ENCODE measurements around the gene DCAF7. TPM values are rescaled to one million over a fixed set of nuclear protein-coding genes. Genes with fewer than 3 reads are reported as not detected.
A peak's percentile ranks its signal among the peaks of the same experiment; 100 is the strongest.

DCAF7 gene
- total and polyA plus RNA-seq, 3 experiments from 2014 or later = 82.5 to 102 (median 99.1) TPM

- peak overlapping the region in 3 of 8 donors; percentile 52 to 78 (median 55) for H3K27ac Mint-ChIP-seq
- Histone ChIP-seq H3K4me3 (ENCODE audit: low read length) (no peak overlapping the region), H3K27me3 (ENCODE audit: insufficient read depth, low read length, poor library complexity, severe bottlenecking) (no peaks in the 10 kb centered on the region), H3K36me3 (ENCODE audit: insufficient read depth, low read length) (peaks cover 28% of the 10 kb centered on the region), H3K9me3 (ENCODE audit: low read length) (no peaks in the 10 kb centered on the region), H3K27ac (ENCODE audit: low read depth, low read length) (no peak overlapping the region), H3K4me1 (ENCODE audit: insufficient read depth, low read length) (peaks cover 12% of the 10 kb centered on the region)
- H3K9me3 Mint-ChIP-seq = no peaks in the 10 kb centered on the region
- H3K4me1 Mint-ChIP-seq = peaks cover 26 to 36% (median 29%) of the 10 kb centered on the region in 3 donors
- no peak for DNase-seq
- H3K36me3 Mint-ChIP-seq = peaks cover 8 to 59% (median 18%) of the 10 kb centered on the region in 3 donors
- H3K27me3 Mint-ChIP-seq = no peaks in the 10 kb centered on the region
- ChIA-PET POLR2A (no interaction called here), CTCF (interaction anchor here (2.4 kb wide), 1 partner anchor 19 kb away, joined by 9 read pairs; no protein-coding TSS in a partner anchor)
- H3K4me3 Mint-ChIP-seq = no peak overlapping the region
Measured at GRCh38 chr17:63592797-63593196, 42.5 kb downstream of the DCAF7 start.

DNA sequence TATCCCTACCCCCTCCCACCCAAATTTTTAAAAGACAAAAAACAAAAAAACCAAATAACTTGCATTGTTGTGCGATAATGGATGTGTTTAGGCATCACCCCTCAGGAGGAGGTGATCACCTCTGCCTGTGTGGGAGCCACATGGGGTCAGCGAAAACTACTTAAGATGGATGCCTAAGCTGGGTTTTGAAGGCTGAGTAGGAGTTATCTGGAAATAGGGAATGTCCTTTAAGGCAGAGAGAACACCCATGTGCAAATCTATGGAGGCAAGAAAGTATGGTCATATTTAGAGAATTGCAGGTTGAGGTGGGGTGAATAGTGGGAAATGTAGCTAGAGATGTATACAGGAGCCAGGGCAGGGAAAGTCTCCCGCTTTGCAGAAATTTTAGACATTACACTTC lies 44.9 kb downstream of the DCAF7 start:
- peak overlapping the region in 3 of 8 donors; percentile 3 to 44 (median 43) for H3K27ac Mint-ChIP-seq
- H3K4me3 Mint-ChIP-seq = no peak overlapping the region
- POLR2A ChIA-PET = interaction anchor here (0.7 kb wide), 1 partner anchor 13 kb away, joined by 3 read pairs; no protein-coding TSS in a partner anchor
- peaks cover 39 to 53% (median 49%) of the 10 kb centered on the region in 3 donors for H3K4me1 Mint-ChIP-seq
- no peak for DNase-seq
- peaks cover 29% of the 10 kb centered on the region for H3K4me1 ChIP-seq (ENCODE audit: insufficient read depth, low read length)
- CTCF ChIA-PET = interaction anchor here (1.9 kb wide), 1 partner anchor 17 kb away, joined by 6 read pairs; no protein-coding TSS in a partner anchor
- no peaks in the 10 kb centered on the region for H3K27me3 ChIP-seq (ENCODE audit: insufficient read depth, low read length, poor library complexity, severe bottlenecking)
- H3K36me3 ChIP-seq (ENCODE audit: insufficient read depth, low read length) = peaks cover 8% of the 10 kb centered on the region
- no peak overlapping the region for H3K27ac ChIP-seq (ENCODE audit: low read depth, low read length)
- peaks cover 0 to 40% (median 11%) of the 10 kb centered on the region in 3 donors for H3K36me3 Mint-ChIP-seq
- no peaks in the 10 kb centered on the region for H3K9me3 ChIP-seq (ENCODE audit: low read length)
- no peaks in the 10 kb centered on the region for H3K27me3 Mint-ChIP-seq
- no peaks in the 10 kb centered on the region for H3K9me3 Mint-ChIP-seq
- H3K4me3 ChIP-seq (ENCODE audit: low read length) = no peak overlapping the region

- Histone ChIP-seq H3K27me3 (ENCODE audit: insufficient read depth, low read length, poor library complexity, severe bottlenecking) (no peaks in the 10 kb centered on the region), H3K9me3 (ENCODE audit: low read length) (no peaks in the 10 kb centered on the region), H3K4me1 (ENCODE audit: insufficient read depth, low read length) (peaks cover 43% of the 10 kb centered on the region), H3K4me3 (ENCODE audit: low read length) (no peak overlapping the region), H3K36me3 (ENCODE audit: insufficient read depth, low read length) (peaks cover 3% of the 10 kb centered on the region), H3K27ac (ENCODE audit: low read depth, low read length) (no peak overlapping the region)
- Mint-ChIP-seq H3K36me3 (peaks cover 0 to 28% (median 3%) of the 10 kb centered on the region in 3 donors), H3K9me3 (no peaks in the 10 kb centered on the region), H3K4me3 (peak overlapping the region; percentile 9 to 70 (median 63)), H3K4me1 (peaks cover 52 to 67% (median 62%) of the 10 kb centered on the region in 3 donors), H3K27ac (peak overlapping the region; percentile 56 to 97 (median 86)), H3K27me3 (no peaks in the 10 kb centered on the region)
- ChIA-PET CTCF (interaction anchor here (1.2 to 1.6 kb wide), 5 partner anchors 15 to 171 kb away, joined by 3 to 5 read pairs (median 3); no protein-coding TSS in a partner anchor), POLR2A (interaction anchor here (0.5 to 1.4 kb wide), 2 partner anchors 14 to 162 kb away, joined by 3 to 6 read pairs; no protein-coding TSS in a partner anchor)
- peak in 1 of 5 donors; percentile 39 for DNase-seq
Measured at GRCh38 chr17:63596856-63597586, 46.7 kb downstream of the DCAF7 start.

- no peaks in the 10 kb centered on the region for H3K27me3 Mint-ChIP-seq
- H3K9me3 ChIP-seq (ENCODE audit: low read length) = no peaks in the 10 kb centered on the region
- CTCF ChIA-PET = interaction anchor here (1.2 to 1.4 kb wide), 2 partner anchors 14 to 47 kb away, joined by 3 to 4 read pairs; no protein-coding TSS in a partner anchor
- H3K4me3 Mint-ChIP-seq = peak overlapping the region; percentile 54 to 79 (median 62)
- peaks cover 0 to 22% (median 4%) of the 10 kb centered on the region in 3 donors for H3K36me3 Mint-ChIP-seq
- H3K27ac Mint-ChIP-seq = peak overlapping the region; percentile 56 to 90 (median 76)
- no peak overlapping the region for H3K27ac ChIP-seq (ENCODE audit: low read depth, low read length)
- no peak overlapping the region for H3K4me3 ChIP-seq (ENCODE audit: low read length)
- DNase-seq = peak in 1 of 5 donors; percentile 54
- POLR2A ChIA-PET = interaction anchor here (0.6 to 1.0 kb wide), 2 partner anchors 12 to 124 kb away, joined by 3 to 4 read pairs; no protein-coding TSS in a partner anchor
- no peaks in the 10 kb centered on the region for H3K27me3 ChIP-seq (ENCODE audit: insufficient read depth, low read length, poor library complexity, severe bottlenecking)
- H3K9me3 Mint-ChIP-seq = no peaks in the 10 kb centered on the region
- peaks cover 45% of the 10 kb centered on the region for H3K4me1 ChIP-seq (ENCODE audit: insufficient read depth, low read length)
- peaks cover 50 to 65% (median 57%) of the 10 kb centered on the region in 3 donors for H3K4me1 Mint-ChIP-seq
- peaks cover 3% of the 10 kb centered on the region for H3K36me3 ChIP-seq (ENCODE audit: insufficient read depth, low read length)
Measured at GRCh38 chr17:63598281-63598680, 48.0 kb downstream of the DCAF7 start.

DNA sequence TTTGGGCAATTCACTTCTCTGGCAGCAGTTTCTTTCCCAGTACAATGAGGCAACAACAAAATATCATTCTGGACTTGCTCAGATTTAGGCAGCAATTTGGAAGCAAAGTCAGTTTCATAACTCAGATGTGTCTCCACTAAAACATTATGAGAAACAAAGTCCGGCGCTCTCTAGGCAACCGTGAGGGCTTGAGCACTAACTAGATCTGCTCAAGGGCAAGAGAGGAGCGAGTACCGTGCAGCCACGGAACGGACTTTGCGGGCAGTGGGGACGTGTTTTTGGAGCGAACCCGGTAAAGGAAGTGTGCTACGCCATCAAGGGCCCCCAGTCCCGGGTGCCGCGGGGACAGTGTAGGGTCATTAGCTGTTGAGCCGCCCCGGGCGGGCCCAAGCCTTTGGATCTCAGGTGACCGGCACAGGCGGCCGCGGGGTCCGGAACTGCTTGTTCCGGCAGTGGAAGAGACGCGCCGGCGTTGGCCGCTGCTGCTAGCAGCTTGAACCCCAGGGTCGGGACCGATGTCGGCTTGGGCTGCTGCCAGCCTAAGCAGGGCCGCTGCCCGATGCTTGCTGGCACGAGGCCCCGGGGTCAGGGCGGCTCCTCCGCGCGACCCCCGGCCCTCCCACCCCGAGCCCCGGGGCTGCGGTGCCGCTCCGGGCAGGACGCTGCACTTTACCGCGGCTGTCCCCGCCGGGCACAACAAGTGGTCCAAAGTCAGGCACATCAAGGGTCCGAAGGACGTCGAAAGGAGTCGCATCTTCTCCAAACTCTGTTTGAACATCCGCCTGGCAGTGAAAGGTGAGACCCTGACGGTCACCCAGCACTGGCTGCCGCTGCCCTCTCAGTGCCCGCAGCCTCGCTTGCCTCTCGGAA lies 50.5 kb downstream of the DCAF7 start, which contains the start of gene TACO1:
Gene TACO1, plus strand, starts transcription at position 327 of the 870 bp plus-strand sequence. Its CDS starts 189 bp downstream, at position 516.
- H3K27me3 Mint-ChIP-seq = no peaks in the 10 kb centered on the region
- POLR2A ChIA-PET = interaction anchor here (0.9 kb wide), 2 partner anchors 10 to 50 kb away, joined by 3 to 4 read pairs; no protein-coding TSS in a partner anchor
- peak; percentile 48 to 76 (median 57) for DNase-seq
- Histone ChIP-seq H3K9me3 (ENCODE audit: low read length) (no peaks in the 10 kb centered on the region), H3K27ac (ENCODE audit: low read depth, low read length) (peak within 1 kb of the TSS; percentile 75), H3K36me3 (ENCODE audit: insufficient read depth, low read length) (peaks cover 10% of the 10 kb centered on the region), H3K27me3 (ENCODE audit: insufficient read depth, low read length, poor library complexity, severe bottlenecking) (no peaks in the 10 kb centered on the region), H3K4me3 (ENCODE audit: low read length) (peak within 1 kb of the TSS; percentile 77), H3K4me1 (ENCODE audit: insufficient read depth, low read length) (peaks cover 45% of the 10 kb centered on the region)
- H3K4me3 Mint-ChIP-seq = peak within 1 kb of the TSS; percentile 92 to 94 (median 93)
- CTCF ChIA-PET = interaction anchor here (0.9 to 2.4 kb wide), 4 partner anchors 11 to 123 kb away, joined by 4 to 15 read pairs (median 4); no protein-coding TSS in a partner anchor
- H3K27ac Mint-ChIP-seq = peak within 1 kb of the TSS; percentile 77 to 97 (median 96)
- no peaks in the 10 kb centered on the region for H3K9me3 Mint-ChIP-seq
- peaks cover 0 to 27% (median 10%) of the 10 kb centered on the region in 3 donors for H3K36me3 Mint-ChIP-seq
- H3K4me1 Mint-ChIP-seq = peaks cover 39 to 54% (median 50%) of the 10 kb centered on the region in 3 donors

DNA sequence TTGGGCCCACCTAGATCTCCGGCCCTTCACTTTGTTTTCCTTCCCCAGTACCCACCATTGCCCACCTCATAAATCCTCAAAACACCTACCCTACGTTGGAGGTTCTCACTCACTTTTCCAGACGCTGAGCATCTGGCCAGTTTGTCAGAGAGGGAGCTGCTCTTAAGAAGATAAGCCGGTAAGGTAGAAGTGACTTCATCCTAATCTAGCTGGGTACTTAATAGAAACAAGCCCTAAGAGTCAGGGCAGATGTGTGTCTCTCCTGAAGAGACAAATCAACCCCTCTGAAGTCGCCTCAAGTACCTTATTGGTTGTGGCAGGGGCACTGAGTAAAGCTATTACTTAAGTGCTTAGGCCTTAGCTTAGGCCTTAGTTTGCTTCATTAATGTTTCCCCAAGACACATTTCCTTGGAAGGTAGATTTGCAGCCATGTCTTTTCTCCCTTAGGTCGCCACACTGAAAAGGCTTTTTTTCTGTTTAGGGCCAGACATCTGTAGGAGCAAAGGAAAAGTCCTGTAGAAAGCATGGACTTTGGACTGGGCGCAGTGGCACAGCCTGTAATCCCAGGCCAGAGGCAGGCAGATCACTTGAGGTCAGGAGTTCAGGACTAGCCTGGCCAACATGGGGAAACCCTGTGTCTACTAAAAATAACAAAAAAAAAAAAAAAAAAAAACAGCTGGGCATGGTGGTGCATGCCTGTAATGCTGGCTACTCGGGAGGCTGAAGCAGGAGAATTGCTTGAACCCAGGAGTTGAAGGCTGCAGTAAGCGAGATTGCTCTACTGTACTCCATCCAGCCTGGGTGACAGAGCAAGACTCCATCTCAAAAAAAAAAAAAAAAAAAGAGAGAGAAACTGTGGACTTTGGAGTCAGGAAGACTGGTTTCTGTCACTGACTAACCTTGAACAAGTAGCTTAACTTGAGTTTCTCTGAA lies 51.4 kb downstream of the DCAF7 start:
- DNase-seq = no peak
- peak overlapping the region; percentile 69 to 97 (median 96) for H3K27ac Mint-ChIP-seq
- no peaks in the 10 kb centered on the region for H3K27me3 ChIP-seq (ENCODE audit: insufficient read depth, low read length, poor library complexity, severe bottlenecking)
- CTCF ChIA-PET = interaction anchor here (0.6 to 2.4 kb wide), 3 partner anchors 10 to 20 kb away, joined by 3 to 15 read pairs (median 3); no protein-coding TSS in a partner anchor
- peak overlapping the region; percentile 92 to 94 (median 93) for H3K4me3 Mint-ChIP-seq
- no peaks in the 10 kb centered on the region for H3K9me3 Mint-ChIP-seq
- peaks cover 37 to 56% (median 45%) of the 10 kb centered on the region in 3 donors for H3K4me1 Mint-ChIP-seq
- H3K36me3 Mint-ChIP-seq = peaks cover 4 to 34% (median 15%) of the 10 kb centered on the region in 3 donors
- peak overlapping the region; percentile 75 for H3K27ac ChIP-seq (ENCODE audit: low read depth, low read length)
- H3K4me3 ChIP-seq (ENCODE audit: low read length) = peak overlapping the region; percentile 77
- no peaks in the 10 kb centered on the region for H3K9me3 ChIP-seq (ENCODE audit: low read length)
- H3K36me3 ChIP-seq (ENCODE audit: insufficient read depth, low read length) = peaks cover 19% of the 10 kb centered on the region
- H3K27me3 Mint-ChIP-seq = no peaks in the 10 kb centered on the region
- POLR2A ChIA-PET = interaction anchor here (0.6 to 1.3 kb wide), 6 partner anchors 9 to 787 kb away, joined by 3 to 5 read pairs (median 4); partner anchors contain the start of gene DCAF7
- H3K4me1 ChIP-seq (ENCODE audit: insufficient read depth, low read length) = peaks cover 43% of the 10 kb centered on the region

Measured in CD8-positive, alpha-beta memory T cell (primary cell).